Common myeloid progenitor, CD34-positive (primary cell): ENCODE measurements around the gene CNNM3.
"Not testable (repeated sequence)": the region's sequence is repeated elsewhere in the genome, so short reads cannot be mapped to it uniquely, and the experiment has no call there.

ENCODE experiments used
- CTCF ChIA-PET: fragments of 350-600 bp; sonication (Branson Sonifier 250); formaldehyde crosslinking; loops from one replicate; lab custom pipeline; 2021; ENCODE audit warnings: antibody characterized with exemption; lab: Charles Lee
- POLR2A ChIA-PET: fragments of 350-600 bp; sonication (Branson Sonifier 250); formaldehyde crosslinking; loops from one replicate; lab custom pipeline; 2021; ENCODE audit warnings: antibody characterized with exemption; lab: Charles Lee
- DNase-seq, 3 donors: peaks; one replicate each; pipeline versions ENCODE4 v3.0.0 to v3.0.0-alpha.2; 2013
- H3K27ac ChIP-seq, 2 experiments: 1 replicate in 1 of 2; 2 replicates in 1 of 2; pipeline ENCODE4 v1.7.0; 2013; ENCODE audit warnings: inconsistent platforms in 2 of 2, low read length in 2 of 2, mild to moderate bottlenecking in 2 of 2, low read depth in 1 of 2, moderate library complexity in 1 of 2; ENCODE audit not compliant: severe bottlenecking in 2 of 2, insufficient read depth in 1 of 2, poor library complexity in 1 of 2
- H3K27me3 ChIP-seq, 5 experiments: replicated peaks in 2 of 5; 1 replicate in 3 of 5; 2 replicates in 2 of 5; pipeline versions ENCODE4 v1.6.1 to v1.7.0; 2013; ENCODE audit warnings: low read length in 4 of 5, mild to moderate bottlenecking in 2 of 5, moderate library complexity in 2 of 5, inconsistent platforms in 1 of 5; ENCODE audit not compliant: insufficient read depth in 5 of 5, control insufficient read depth in 4 of 5
- H3K36me3 ChIP-seq, 4 experiments: 1 replicate in 2 of 4; 2 replicates in 2 of 4; pipeline versions ENCODE4 v1.6.1 to v1.7.0; 2013; ENCODE audit warnings: low read length in 3 of 4, control low read depth in 1 of 4, mild to moderate bottlenecking in 1 of 4; ENCODE audit not compliant: control insufficient read depth in 4 of 4, insufficient read depth in 4 of 4
- H3K4me1 ChIP-seq, 4 experiments: 1 replicate in 3 of 4; 2 replicates in 1 of 4; pipeline versions ENCODE4 v1.6.1 to v1.7.1; 2013; ENCODE audit warnings: low read length in 3 of 4, mild to moderate bottlenecking in 3 of 4, control low read depth in 1 of 4, inconsistent platforms in 1 of 4, moderate library complexity in 1 of 4; ENCODE audit not compliant: control insufficient read depth in 4 of 4, insufficient read depth in 4 of 4; ENCODE audit errors: control extremely low read depth in 1 of 4
- H3K4me3 ChIP-seq, 7 experiments: 1 replicate in 4 of 7; 2 replicates in 3 of 7; pipeline versions ENCODE4 v1.5.1 to v1.7.0; 2013; ENCODE audit warnings: mild to moderate bottlenecking in 7 of 7, low read length in 6 of 7, moderate library complexity in 6 of 7, inconsistent platforms in 2 of 7, low read depth in 2 of 7, control low read depth in 1 of 7; ENCODE audit not compliant: insufficient read depth in 4 of 7, control insufficient read depth in 1 of 7; ENCODE audit errors: extremely low read depth in 1 of 7
- H3K9me3 ChIP-seq, 5 experiments: 1 replicate in 4 of 5; 2 replicates in 1 of 5; pipeline versions ENCODE4 v1.6.1 to v1.7.1; 2013; ENCODE audit warnings: low read length in 4 of 5, mild to moderate bottlenecking in 2 of 5, inconsistent platforms in 1 of 5, low read depth in 1 of 5, moderate library complexity in 1 of 5; ENCODE audit not compliant: control insufficient read depth in 4 of 5, insufficient read depth in 2 of 5; ENCODE audit errors: control extremely low read depth in 1 of 5
- WGBS: methylation state at CpG from one replicate; pipeline ENCODE4 v1.1.5; 2013; ENCODE audit not compliant: insufficient coverage; 5-methylcytosine and 5-hydroxymethylcytosine counted together

CNNM3 gene

GRCh38 chr2:96860065-96861029 is 44.3 kb downstream of the CNNM3 start:
- Histone ChIP-seq H3K4me3 (no peak overlapping the region), H3K27me3 (no peaks in the 10 kb centered on the region), H3K9me3 (no peaks in the 10 kb centered on the region), H3K4me1 (peaks cover 2 to 46% (median 44%) of the 10 kb centered on the region in 4 experiments), H3K36me3 (peaks cover 4 to 45% (median 30%) of the 10 kb centered on the region in 4 experiments), H3K27ac (no peak overlapping the region)
- peak; percentile 57 to 85 (median 77) for DNase-seq
- ChIA-PET CTCF (interaction anchor here (1.1 to 3.3 kb wide), 7 partner anchors 9 to 101 kb away, joined by 3 to 16 read pairs (median 5); no protein-coding TSS in a partner anchor), POLR2A (no interaction called here)
- 77% methylated on average over 27 of the region's 38 CpGs for WGBS

GRCh38 chr2:96861074-96861473 is 45.0 kb downstream of the CNNM3 start:
- peaks cover 5 to 52% (median 36%) of the 10 kb centered on the region in 4 experiments for H3K36me3 ChIP-seq
- peaks cover 2 to 51% (median 46%) of the 10 kb centered on the region in 4 experiments for H3K4me1 ChIP-seq
- WGBS = 98% methylated on average over 11 of the region's 17 CpGs
- ChIA-PET POLR2A (no interaction called here), CTCF (interaction anchor here (1.1 to 2.0 kb wide), 8 partner anchors 8 to 101 kb away, joined by 3 to 10 read pairs (median 4); no protein-coding TSS in a partner anchor)
- DNase-seq = no peak
- no peak overlapping the region for H3K27ac ChIP-seq
- no peaks in the 10 kb centered on the region for H3K27me3 ChIP-seq
- H3K4me3 ChIP-seq = no peak overlapping the region
- H3K9me3 ChIP-seq = no peaks in the 10 kb centered on the region

GRCh38 chr2:96863056-96863455 is 47.0 kb downstream of the CNNM3 start:
- H3K4me1 ChIP-seq = peaks cover 0 to 54% (median 50%) of the 10 kb centered on the region in 4 experiments
- DNase-seq, H3K27ac ChIP-seq, H3K9me3 ChIP-seq, H3K27me3 ChIP-seq, POLR2A ChIA-PET, H3K4me3 ChIP-seq: not testable (repeated sequence)
- CTCF ChIA-PET = interaction anchor here (1.0 to 2.4 kb wide), 4 partner anchors 9 to 96 kb away, joined by 3 to 14 read pairs (median 5); no protein-coding TSS in a partner anchor
- 100% methylated on average over 4 of the region's 4 CpGs for WGBS
- peaks cover 5 to 53% (median 36%) of the 10 kb centered on the region in 4 experiments for H3K36me3 ChIP-seq

GRCh38 chr2:96863575-96864342 is 47.7 kb downstream of the CNNM3 start:
- Histone ChIP-seq H3K27ac (no peak overlapping the region), H3K36me3 (peaks cover 5 to 53% (median 36%) of the 10 kb centered on the region in 4 experiments), H3K4me3 (no peak overlapping the region), H3K27me3 (no peaks in the 10 kb centered on the region), H3K9me3 (no peaks in the 10 kb centered on the region), H3K4me1 (peaks cover 0 to 57% (median 51%) of the 10 kb centered on the region in 4 experiments)
- DNase-seq = no peak
- ChIA-PET CTCF (interaction anchor here (1.0 to 2.4 kb wide), 6 partner anchors 8 to 97 kb away, joined by 3 to 14 read pairs (median 3); no protein-coding TSS in a partner anchor), POLR2A (no interaction called here)
- WGBS = 97% methylated on average over 14 of the region's 19 CpGs

GRCh38 chr2:96864343-96865091 is 48.4 kb downstream of the CNNM3 start:
- POLR2A ChIA-PET = no interaction called here
- Histone ChIP-seq H3K4me3 (no peak overlapping the region), H3K9me3 (no peaks in the 10 kb centered on the region), H3K27me3 (no peaks in the 10 kb centered on the region), H3K36me3 (peaks cover 5 to 53% (median 36%) of the 10 kb centered on the region in 4 experiments), H3K27ac (no peak overlapping the region), H3K4me1 (peaks cover 0 to 51% (median 44%) of the 10 kb centered on the region in 4 experiments)
- 96% methylated on average over 23 of the region's 25 CpGs for WGBS
- DNase-seq = no peak
- CTCF ChIA-PET = interaction anchor here (1.0 to 2.4 kb wide), 5 partner anchors 9 to 96 kb away, joined by 3 to 14 read pairs (median 3); no protein-coding TSS in a partner anchor

- CTCF ChIA-PET = interaction anchor here (0.6 to 4.2 kb wide), 2 partner anchors 8 to 91 kb away, joined by 3 to 27 read pairs; partner anchors contain the start of gene ANKRD39
- 93% methylated on average over 12 of the region's 16 CpGs for WGBS
- Histone ChIP-seq H3K36me3 (peaks cover 5 to 48% (median 33%) of the 10 kb centered on the region in 4 experiments), H3K4me3 (no peak overlapping the region), H3K9me3 (no peaks in the 10 kb centered on the region), H3K27ac (no peak overlapping the region), H3K27me3 (peaks cover 0 to 5% (median 0%) of the 10 kb centered on the region in 5 experiments), H3K4me1 (peaks cover 0 to 52% (median 40%) of the 10 kb centered on the region in 4 experiments)
- DNase-seq = no peak
- POLR2A ChIA-PET = no interaction called here
Measured at GRCh38 chr2:96865654-96866053, 49.6 kb downstream of the CNNM3 start.
